HG02884 (cell line): ENCODE measurements around the gene PDZD2.

Experiments
- ATAC-seq: cut with Tn5 transposase; IDR thresholded peaks from one replicate; pipeline ENCODE4 v1.9.1; 2021; ENCODE audit warnings: mild to moderate bottlenecking, moderate library complexity; ENCODE audit not compliant: unreplicated experiment

The PDZD2 gene

DNA sequence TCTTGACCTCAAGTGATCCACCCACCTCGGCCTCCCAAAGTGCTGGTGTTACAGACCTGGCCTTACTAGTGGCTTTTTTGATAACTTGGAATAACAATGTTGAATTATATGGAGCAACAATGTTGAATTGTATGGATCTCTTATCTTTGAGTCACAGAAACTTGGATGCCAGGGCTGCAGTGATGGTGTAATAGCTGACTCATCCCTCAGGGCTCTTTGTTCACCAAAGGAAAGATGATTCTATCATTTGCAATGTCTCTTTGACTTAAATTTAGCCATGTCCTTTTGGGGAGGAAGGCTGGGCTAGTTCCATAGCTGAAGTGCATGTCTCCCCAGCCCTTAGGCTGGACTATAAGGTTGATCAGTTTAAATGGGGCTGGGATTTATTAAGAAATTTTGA is 172.3 kb downstream of the PDZD2 start:
- no peak for ATAC-seq

DNA sequence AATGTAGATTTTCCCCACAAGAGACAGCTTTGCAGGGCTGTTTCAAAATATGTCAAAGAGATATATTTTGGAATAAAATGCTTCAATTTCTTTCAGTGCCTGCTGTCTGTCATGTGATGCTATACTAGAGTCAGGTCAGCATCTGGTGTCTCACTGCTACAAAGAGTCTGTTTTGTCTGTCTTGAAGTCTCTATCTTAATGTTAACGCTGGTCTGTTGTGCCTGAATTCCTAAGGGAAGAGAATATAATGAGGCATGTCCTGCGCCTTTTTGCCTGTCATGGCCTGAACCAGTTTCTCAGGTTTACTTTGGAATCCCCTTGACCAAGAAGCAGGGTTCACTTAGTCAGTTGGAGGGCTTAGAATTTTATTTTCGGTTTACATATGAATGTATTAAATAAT is 176.4 kb downstream of the PDZD2 start:
- ATAC-seq: no peak

DNA sequence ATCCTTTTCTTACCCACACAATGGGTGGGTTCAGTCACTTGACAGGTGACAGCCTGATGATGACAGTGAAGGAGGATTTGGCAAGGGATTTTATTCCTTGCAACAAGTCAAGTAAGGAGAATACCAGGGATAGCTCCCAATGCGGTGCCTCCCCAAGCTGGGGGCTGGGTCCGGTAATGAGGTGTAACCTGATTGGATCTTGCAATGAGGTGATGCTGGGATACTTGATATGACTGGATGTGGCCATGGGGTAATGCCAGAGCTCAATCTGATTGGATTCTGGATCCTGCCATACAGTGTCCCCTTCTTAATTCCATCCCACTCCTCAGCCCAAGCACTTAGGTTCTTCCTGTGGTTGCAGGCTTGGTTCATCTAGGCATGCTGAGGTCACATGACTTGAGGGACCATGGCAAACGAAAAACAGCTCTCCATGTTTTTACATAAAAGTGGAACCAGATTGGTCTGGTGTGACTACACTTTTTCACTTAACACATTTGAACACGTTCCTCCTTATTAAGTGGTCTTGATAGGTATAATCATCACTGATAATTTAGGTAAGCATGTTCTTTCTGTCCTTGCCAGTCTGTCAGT is 181.1 kb downstream of the PDZD2 start:
- ATAC-seq: no peak

DNA sequence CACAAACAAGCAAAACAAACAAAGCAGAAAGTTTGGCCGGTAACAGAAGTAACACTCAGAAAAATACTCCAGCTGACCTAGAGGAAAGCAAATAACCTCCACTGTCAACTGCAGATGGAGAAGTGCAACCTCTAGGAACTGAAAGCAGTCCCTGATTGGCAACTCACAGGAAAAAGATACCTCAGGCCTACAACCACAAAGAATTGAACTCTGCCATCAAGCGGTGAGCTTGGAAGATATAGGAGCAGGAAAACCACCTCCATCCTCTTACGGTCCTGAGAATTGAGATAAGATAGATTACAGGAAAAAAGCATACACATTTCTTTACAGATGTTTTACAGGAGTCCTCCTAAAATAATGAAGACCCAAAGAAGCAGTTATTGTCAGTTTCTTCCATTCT is 184.5 kb downstream of the PDZD2 start:
- ATAC-seq: no peak

DNA sequence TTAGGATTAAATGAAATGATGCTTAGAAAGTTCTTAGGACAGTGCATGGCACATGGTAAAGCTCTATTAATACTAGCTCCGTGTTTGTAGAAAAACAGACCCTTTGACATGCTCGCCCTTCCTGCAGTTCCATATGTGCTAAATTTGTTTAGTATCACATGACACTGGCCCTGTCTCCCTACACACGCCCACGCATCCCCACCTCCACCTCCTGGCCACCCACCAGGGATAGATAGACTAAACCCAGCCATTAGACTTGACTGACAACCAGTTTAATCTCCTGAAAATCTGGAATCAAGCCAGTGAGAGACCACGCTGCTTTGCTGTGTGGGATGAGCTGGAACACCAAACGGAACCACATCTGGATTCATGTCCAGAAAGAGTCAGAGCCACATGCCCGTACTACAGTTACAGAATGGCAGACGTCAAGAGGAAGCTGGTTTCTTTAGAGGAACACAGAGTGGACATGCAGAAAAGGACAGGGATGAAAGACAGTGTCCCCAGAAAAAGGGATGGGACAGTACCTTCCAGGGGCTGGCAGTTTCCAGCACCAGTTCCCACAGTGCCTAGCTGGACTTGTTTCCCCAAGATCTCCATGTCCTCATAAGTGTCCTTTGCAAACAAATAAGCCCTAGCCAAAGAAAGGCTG is 186.1 kb downstream of the PDZD2 start:
- ATAC-seq: no peak

DNA sequence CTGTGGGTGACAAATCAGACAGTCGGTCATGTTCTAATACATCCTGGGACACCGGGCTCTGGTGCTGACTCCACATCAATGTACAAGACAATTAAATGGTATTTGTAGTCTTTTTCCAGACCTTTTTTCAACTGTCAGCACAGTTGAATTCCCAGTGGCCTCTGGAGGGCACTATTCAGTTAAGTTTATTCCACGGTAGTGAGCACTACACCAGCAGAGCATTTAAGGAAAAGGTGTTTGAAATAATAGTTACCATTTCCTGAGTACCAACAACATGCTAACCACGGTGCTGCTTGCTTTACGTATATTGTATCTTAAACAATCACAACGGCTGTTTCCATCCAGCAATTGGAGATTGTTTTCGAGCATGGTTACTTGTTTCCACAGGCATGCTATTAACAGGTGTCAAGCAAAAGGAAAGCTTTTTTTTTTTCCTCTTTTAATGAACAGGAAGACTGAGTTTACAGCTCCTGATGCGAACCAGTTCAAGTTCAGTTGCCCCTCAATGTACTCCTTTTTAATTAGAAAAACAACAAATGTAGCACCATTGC is 186.7 kb downstream of the PDZD2 start:
- no peak for ATAC-seq

DNA sequence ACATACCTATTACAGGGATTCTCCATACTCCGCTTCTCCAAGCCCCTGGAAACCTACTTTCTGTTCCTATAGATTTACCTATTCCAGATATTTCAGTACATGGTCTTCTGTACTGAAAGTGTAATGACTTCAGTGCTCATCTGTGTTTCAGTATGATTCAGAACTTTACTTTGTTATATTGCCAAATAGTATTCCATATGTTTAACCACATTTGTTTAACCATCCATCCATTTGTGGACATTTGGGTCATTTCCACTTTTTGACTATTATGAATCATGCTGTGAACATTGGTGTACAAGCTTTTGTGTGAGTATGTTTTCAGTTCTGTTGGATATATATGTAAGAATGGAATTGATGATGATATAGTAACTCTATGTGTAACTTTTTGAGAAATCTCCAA is 188.9 kb downstream of the PDZD2 start:
- no peak for ATAC-seq

DNA sequence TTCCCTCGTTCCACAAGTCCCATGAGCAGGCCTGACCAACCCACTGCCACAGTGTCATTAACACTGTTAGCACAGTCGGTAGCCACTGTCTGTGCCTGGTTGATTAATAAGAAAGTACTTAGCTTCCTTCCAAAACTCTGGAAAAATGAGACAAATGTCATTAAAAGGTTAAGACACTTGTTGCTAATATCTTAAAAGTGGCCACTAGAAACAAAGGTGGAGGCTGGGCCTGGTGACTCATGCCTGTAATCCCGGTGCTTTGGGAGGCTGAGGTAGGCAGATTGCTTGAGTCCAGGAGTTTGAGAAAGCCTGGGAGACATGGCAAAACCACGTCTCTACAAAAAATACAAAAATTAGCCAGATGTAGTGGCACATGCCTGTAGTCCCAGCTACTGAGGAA is 194.0 kb downstream of the PDZD2 start:
- no peak for ATAC-seq

DNA sequence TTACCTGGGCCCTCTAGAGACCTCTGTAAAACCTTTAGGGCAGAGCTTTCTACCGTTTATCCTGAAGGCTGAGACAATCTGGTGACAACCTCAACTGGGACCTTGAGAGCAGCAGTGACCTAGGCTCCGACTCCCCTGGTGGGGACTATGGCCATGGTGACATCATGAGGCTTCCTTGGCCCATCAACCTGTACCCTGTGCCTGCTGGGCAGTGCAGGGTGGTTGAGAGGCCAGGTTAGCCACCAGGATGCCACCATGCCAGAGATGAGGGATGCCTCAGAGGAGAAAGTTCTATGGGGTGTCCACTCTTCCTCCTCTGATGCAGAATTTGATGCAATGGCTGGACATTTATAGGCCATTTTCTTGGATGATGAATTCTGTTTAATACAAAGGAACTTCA is 194.8 kb downstream of the PDZD2 start:
- no peak for ATAC-seq

DNA sequence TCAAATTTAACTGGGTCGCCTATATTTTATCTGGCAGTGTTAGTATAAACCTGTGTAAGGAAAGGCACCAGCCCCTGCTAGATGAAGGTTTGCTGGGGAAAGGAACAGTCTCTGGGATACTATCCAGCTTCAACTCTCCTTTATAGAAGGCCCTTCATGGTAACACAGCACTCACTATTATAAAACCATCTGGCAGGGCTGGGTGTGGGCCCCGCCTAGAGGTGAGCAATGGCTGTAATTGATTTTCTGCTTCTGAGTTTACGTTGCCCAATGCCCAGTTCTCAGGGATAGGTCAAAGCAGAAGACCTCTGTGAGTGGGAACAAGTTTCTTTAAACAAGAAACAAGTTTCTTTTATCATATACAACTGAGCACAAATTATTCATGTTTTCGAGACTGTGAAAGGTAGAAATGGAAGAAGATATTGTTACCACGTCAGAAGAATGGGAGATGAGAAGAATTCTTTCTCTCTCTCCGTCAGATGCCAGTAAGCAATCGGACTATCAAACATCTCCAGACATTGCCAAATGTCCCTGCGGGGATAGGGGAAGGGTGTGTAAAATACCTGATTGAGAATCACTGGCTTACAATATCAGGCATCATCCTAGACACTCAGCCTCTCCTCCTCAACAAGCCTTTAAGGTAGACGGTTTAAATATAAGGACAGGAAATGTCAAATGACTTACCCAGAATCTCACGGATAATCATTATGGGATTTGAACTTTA is 205.9 kb downstream of the PDZD2 start:
- ATAC-seq: no peak

DNA sequence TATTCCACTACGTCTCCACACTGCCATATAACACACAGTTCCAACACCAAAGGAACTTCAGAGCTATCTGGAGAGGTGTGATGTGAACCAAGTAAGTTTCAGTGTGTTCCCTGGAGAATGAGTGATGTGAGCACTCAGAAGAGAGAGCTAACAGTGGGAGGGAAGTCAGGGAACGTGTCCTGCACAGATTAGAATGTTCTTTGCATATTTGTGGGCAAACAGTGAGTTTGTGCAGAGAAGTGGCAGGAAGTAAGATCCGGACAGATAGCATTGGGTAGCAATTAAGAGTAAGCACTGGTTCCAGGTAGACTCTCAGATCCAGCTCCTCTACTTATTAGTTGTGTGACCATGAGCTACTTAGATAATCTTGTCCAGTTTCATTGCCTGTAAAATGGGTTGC is 206.4 kb downstream of the PDZD2 start:
- no peak for ATAC-seq

DNA sequence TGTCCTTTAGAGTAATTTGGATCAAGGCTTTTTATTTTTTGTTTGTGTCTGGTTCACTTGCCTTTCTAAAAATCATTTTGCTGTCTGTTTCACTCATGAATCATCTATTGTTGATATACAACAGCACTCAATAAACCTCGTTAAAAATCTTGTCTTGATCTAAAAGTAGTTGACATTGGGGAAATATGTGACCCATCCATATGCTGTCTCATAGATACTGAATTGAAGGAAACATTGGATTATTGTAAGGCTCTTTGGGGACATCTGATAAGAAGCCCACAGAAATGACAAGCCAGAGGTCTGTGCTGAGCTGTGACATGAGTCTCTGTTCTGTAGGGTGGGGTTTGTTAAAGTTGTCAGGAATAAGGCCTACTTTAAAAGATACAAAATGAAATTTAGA is 208.0 kb downstream of the PDZD2 start:
- no peak for ATAC-seq

DNA sequence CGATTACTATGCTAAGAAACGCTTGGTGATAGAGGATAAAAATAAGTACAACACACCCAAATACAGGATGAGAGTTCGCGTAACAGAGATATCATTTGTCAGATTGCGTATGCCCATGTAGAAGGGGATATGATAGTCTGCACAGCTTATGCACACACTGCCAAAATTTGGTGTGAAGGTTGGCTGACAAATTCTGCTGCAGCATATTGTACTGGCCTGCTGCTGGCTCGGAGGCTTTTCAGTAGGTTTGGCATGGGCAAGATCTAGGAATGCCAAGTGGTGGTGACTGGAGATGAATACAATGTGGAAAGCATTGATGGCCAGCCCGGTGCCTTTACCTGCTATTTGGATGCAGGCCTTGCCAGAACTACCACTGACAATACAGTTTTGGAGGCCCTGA is 208.4 kb downstream of the PDZD2 start:
- ATAC-seq: no peak

DNA sequence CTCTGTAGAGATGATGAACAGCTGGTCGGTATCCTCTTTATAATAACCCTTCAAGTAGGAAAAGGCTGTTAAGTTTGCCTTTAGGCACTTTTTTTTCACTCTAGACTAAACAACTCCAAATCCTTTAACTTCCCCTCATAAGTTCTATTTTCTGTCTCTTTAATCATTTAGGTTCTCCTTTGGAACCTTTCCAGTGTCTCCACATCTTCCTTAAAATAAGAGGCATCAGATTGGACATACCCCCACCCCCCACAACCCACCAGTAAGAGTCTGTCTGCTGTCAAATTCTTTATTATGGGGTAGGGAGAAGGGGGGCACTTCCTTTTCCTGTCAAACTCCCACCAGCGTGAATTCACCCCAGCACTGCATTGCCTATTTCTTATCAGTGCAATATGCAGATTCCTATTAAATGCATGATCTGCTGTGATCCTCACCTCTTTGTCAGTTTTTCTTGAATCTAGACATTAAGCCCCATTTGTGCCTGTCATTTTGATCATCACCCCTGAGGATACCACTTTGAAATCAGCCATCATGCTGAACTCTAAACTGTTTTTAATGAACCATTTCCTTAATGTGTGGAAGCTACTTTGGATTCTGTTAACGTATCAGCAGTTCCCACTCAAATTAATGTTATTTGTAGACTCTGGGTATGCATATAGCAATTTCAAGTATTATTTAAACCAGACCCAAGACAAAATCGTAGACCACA is 212.2 kb downstream of the PDZD2 start:
- no peak for ATAC-seq

DNA sequence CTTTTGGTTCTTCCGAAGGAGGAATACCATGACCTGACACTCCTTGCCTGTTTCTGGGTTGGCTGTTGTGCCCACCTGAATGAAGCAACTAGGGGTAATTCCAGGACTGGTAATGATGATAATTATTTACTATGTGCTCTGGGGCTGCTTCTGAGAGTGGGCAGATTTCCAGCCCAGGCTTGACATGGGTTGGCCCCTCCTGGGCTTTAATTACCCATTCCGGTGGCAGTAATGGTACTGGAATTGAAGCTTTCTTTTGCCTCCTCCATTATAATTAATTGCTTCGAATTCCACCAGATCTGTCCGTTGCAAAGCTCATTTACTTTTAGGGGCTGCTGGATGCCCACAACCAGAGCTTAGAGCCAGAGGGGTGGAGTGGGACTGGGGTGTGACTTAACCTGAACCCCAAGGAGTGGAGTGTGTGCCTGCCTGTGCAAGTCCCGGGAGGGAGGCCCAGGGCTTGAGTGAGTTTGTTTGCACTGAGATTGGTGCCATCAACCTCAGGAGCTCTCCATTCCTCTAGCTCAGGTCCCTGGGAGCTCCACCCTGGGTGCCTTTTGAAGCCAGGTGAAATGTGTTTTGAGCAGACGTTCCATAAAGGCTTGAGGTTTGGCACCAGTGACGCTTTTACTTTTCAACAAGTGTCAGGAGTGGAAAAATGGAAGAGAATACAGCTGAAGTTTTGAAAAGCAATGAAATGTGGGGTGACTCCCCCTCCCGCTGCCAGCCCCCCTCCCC is 214.6 kb downstream of the PDZD2 start:
- no peak for ATAC-seq

DNA sequence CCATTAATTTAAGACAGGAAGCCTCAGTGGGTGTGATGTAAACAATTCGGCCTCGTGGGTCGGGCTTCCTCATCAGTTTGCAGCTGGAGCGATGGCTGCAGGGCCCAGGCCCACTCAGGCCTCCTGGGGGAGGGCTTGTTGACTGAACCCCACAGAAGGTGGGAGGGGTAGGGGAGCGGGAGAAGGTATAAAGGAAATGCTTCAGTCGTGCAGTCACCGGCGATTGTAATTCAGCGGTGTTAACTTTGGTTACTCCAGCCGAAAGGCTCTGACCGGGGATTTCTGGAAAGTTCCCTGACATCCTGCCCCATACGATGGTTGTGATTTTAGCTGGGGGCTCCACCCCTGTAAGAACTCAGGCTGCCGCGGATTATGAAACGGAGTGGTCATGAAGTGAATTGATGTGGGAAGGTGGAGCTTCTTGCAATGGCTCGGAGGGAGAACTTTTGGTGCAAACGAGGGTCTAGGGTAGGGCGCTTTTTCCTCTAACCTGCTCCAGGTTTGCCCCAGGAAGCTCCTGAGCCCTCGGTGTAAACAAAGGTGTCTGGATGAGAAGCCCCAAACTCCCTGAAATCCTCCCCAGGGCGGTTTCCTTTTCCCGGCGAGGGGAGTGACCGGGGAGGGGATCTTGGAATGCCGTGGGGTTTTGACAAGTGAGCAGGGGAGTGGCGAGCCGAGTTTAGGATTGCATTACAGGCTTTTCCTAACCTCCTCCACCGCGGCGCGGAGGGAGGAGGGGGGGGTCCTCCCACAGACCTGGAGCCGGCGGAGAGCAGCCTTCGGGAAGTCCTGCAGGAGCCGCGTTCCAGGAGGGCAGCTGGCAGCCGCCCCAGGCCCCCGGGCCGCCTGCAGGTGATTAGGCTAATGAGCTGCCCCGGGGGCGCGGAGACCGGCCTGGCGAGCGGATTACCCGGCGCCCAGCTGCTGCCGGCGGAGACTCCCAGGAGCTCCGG is 215.5 kb downstream of the PDZD2 start:
- ATAC-seq: no peak

DNA sequence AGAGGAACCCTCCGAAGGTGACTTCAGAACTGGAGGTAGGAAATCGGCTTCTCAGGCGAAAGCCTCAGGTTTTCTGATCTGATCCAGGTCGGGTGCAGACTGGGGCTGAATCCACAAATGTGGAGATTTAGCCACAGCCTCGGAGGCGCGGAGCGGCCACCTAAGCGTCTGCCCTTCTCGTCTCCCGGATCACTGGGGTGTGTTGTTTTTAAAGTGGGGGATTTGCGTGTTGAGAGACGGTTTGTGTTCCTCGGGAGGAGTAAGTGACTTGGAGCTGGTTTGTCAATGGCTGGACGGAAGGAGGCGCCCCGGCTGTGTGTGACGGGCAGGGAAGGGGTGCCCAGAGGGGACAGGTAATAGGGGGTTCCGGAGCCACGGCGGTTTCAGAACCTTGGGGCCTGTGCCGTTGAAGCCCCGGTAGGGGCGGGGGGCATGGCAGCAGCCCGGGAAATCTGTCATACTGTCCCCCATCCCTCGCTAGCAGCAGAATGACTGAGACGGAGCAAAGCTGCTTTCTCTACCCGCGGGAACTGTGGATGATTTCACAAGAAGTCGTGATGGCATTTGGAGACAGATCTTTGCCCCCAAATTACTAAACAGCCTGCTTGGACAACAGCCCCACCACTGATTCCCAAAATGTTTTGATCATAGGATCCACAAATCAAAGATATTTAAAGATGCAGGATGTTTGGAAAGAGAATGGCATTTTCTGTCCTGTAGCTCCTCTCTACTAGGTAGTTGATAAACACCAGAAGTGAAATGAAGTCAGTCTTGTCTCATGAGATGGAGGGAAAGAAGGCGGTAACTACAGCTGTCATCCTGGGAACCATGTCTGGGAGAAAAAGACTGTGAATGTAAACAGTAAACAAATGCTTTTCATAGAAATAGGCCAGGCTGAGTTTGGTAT is 216.5 kb downstream of the PDZD2 start:
- ATAC-seq: no peak

DNA sequence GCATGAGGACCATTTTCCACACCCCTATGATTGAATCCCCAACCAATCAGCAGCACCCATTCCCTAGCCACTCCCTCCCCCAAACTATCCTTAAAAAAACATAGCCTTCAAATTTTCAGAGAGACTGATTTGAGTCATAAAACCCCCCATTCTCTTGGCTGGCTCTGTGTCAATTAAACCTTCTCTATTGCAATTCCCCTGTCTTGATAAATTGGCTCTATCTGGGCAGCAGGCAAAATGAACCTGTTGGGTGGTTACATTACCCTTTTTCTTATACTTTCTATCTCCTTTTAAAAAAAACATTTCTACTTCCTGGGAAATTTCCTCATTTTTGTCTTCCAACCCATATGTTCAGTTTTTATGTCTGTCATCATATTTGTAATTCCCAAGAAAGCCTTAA is 220.2 kb downstream of the PDZD2 start:
- ATAC-seq: no peak

DNA sequence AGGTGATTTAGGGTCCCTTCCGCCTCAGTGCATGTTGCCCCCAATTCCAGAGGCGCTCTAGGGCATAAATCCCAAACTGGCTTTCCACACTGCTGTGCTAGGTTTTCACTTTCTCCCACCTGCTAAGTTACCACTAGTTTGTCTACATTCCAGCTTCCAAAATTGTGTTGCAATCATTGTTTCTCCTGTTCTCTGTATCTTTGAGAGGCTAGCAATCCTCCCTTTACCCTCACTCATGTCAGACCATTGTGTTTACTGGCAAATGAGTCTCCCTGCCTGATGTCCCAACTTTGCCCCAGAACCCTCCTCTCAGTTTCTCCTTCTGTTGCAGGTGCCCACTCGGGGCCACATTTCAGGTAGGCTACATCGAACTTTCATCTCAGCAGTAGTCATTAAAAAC is 221.3 kb downstream of the PDZD2 start:
- no peak for ATAC-seq
